GM23338 (cell line): ENCODE results near the gene PSORS1C2. TPM values are rescaled to one million over a fixed set of nuclear protein-coding genes. Genes with fewer than 3 reads are reported as not detected.

Source experiments
- ATAC-seq: fragments of 200-7000 bp; cut with Tn5 transposase; 3 replicates; pipeline ENCODE4 v1.9.1; 2020
- DNase-seq: peaks from one replicate; pipeline ENCODE4 v3.0.0-alpha.2; 2015; ENCODE audit warnings: low spot score
- H2AFZ ChIP-seq: fragments of 200-600 bp; sonication (generic); 2 replicates; pipeline ENCODE4 v1.8.0; 2016; ENCODE audit warnings: antibody characterized with exemption, mild to moderate bottlenecking, moderate library complexity
- H3F3A ChIP-seq: fragments of 200-600 bp; sonication (generic); replicated peaks from 2 replicates; pipeline ENCODE4 v1.8.0; 2017; ENCODE audit warnings: antibody characterized with exemption, mixed run types, low read depth
- H3K27ac ChIP-seq: fragments of 200-600 bp; sonication (generic); 2 replicates; pipeline ENCODE4 v1.6.1; 2016; ENCODE audit warnings: low read depth
- H3K27me3 ChIP-seq: fragments of 200-600 bp; sonication (generic); 2 replicates; pipeline ENCODE4 v1.8.0; 2016; ENCODE audit warnings: mild to moderate bottlenecking, mixed run types, moderate library complexity; ENCODE audit not compliant: insufficient read depth
- H3K36me3 ChIP-seq: fragments of 200-600 bp; sonication (generic); 2 replicates; pipeline ENCODE4 v1.8.0; 2016; ENCODE audit warnings: mild to moderate bottlenecking; ENCODE audit not compliant: insufficient read depth
- H3K4me1 ChIP-seq: fragments of 200-600 bp; sonication (generic); 2 replicates; pipeline ENCODE4 v1.8.0; 2016; ENCODE audit warnings: mild to moderate bottlenecking, moderate library complexity; ENCODE audit not compliant: insufficient read depth
- H3K4me2 ChIP-seq: fragments of 200-600 bp; sonication (generic); 2 replicates; pipeline ENCODE4 v1.7.1; 2017; ENCODE audit warnings: mixed run types
- H3K4me3 ChIP-seq: fragments of 200-600 bp; sonication (generic); 2 replicates; pipeline ENCODE4 v1.6.1; 2016; ENCODE audit warnings: mixed run types
- H3K79me2 ChIP-seq: fragments of 200-600 bp; sonication (generic); replicated peaks from 2 replicates; pipeline ENCODE4 v1.8.0; 2017; ENCODE audit warnings: mild to moderate bottlenecking; ENCODE audit not compliant: insufficient read depth
- H3K9me2 ChIP-seq: fragments of 200-600 bp; sonication (generic); 2 replicates; pipeline ENCODE4 v1.8.0; 2017; ENCODE audit not compliant: insufficient read depth
- H4K20me1 ChIP-seq: fragments of 200-600 bp; sonication (generic); replicated peaks from 2 replicates; pipeline ENCODE4 v1.8.0; 2017; ENCODE audit warnings: mild to moderate bottlenecking; ENCODE audit not compliant: insufficient read depth
- H3K27ac Mint-ChIP-seq: 2 replicates; pipeline ENCODE4 v1.8.0; 2020; ENCODE audit warnings: inconsistent platforms, mild to moderate bottlenecking, moderate library complexity, mixed read lengths
- H3K27me3 Mint-ChIP-seq: 3 replicates; pipeline ENCODE4 v1.8.0; 2022; ENCODE audit warnings: low read depth, mild to moderate bottlenecking, moderate library complexity, mixed read lengths, inconsistent platforms; ENCODE audit not compliant: insufficient read depth, poor library complexity
- H3K36me3 Mint-ChIP-seq: 3 replicates; pipeline ENCODE4 v1.8.0; 2021; ENCODE audit warnings: low read depth, mild to moderate bottlenecking, inconsistent platforms, moderate library complexity, mixed read lengths
- H3K4me1 Mint-ChIP-seq: 3 replicates; pipeline ENCODE4 v1.8.0; 2020; ENCODE audit warnings: mild to moderate bottlenecking, inconsistent platforms, mixed read lengths
- H3K4me3 Mint-ChIP-seq: 3 replicates; pipeline ENCODE4 v1.8.0; 2021; ENCODE audit warnings: moderate library complexity, mild to moderate bottlenecking, inconsistent platforms, mixed read lengths
- H3K9me3 Mint-ChIP-seq: 3 replicates; pipeline ENCODE4 v1.8.0; 2020; ENCODE audit warnings: moderate library complexity, mild to moderate bottlenecking, inconsistent platforms, mixed read lengths
- CREB1 ChIP-seq: fragments of 250-450 bp; sonication (Bioruptor Pico); IDR thresholded peaks from 2 replicates; pipeline ENCODE4 v1.5.0; 2020; ENCODE audit warnings: low read depth, mild to moderate bottlenecking, moderate library complexity
- ETS1 ChIP-seq: IDR thresholded peaks from 2 replicates; pipeline ENCODE4 v1.6.1; 2016; ENCODE audit warnings: antibody characterized with exemption
- EZH2 ChIP-seq: fragments of 200-600 bp; sonication (generic); IDR thresholded peaks from one replicate; pipeline ENCODE4 v1.8.0; 2017; ENCODE audit warnings: antibody characterized with exemption, mild to moderate bottlenecking, low read depth; ENCODE audit not compliant: unreplicated experiment
- JUNB ChIP-seq: IDR thresholded peaks from one replicate; pipeline ENCODE4 v1.6.1; 2016; ENCODE audit warnings: antibody characterized with exemption; ENCODE audit not compliant: unreplicated experiment
- POLR2AphosphoS5 ChIP-seq: IDR thresholded peaks from 2 replicates; pipeline ENCODE4 v1.6.1; 2016; ENCODE audit warnings: antibody characterized with exemption, low read depth
- STAT1 ChIP-seq: IDR thresholded peaks from one replicate; pipeline ENCODE4 v1.6.1; 2016; ENCODE audit warnings: antibody characterized with exemption; ENCODE audit not compliant: unreplicated experiment
- ZNF114 ChIP-seq: fragments of 250-450 bp; sonication (Bioruptor Pico); IDR thresholded peaks from 2 replicates; pipeline ENCODE4 v1.5.0; 2020; ENCODE audit warnings: mild to moderate bottlenecking, moderate library complexity
- ZNF331 ChIP-seq: fragments of 250-450 bp; sonication (Bioruptor Pico); IDR thresholded peaks from 2 replicates; pipeline ENCODE4 v1.5.0; 2020; ENCODE audit warnings: low read depth, mild to moderate bottlenecking, moderate library complexity
- polyA plus RNA-seq: library from polyadenylated mRNA; unstranded; fragments of >200 nt; fragmentation: Nextera tagmentation; extraction: Ambion mirVana; gene quantifications from 2 replicates; pipeline ENCODE4 v1.2.1, GENCODE V29; 2016
- total RNA-seq: library from RNA; depleted of rRNA; stranded (reverse); fragments of >200 nt; shearing (Covaris generic); gene quantifications from 2 replicates; pipeline ENCODE4 v1.2.3, GENCODE V29; 2014
- TF ChIP-seq, protein P1 (sequence below), 2 experiments: fragments of 200-600 bp in 1 of 2; sonication (generic) in 1 of 2; conservative IDR thresholded peaks; 2 replicates each; pipeline versions ENCODE4 v1.5.1 to v1.6.1; 2016 to 2017; ENCODE audit warnings: antibody characterized with exemption in 2 of 2, low read depth in 2 of 2, mild to moderate bottlenecking in 2 of 2, moderate library complexity in 1 of 2

Gene PSORS1C2
- total and polyA plus RNA-seq, 2 experiments from 2014 or later, result 0.47 TPM; not detected in 1

DNA sequence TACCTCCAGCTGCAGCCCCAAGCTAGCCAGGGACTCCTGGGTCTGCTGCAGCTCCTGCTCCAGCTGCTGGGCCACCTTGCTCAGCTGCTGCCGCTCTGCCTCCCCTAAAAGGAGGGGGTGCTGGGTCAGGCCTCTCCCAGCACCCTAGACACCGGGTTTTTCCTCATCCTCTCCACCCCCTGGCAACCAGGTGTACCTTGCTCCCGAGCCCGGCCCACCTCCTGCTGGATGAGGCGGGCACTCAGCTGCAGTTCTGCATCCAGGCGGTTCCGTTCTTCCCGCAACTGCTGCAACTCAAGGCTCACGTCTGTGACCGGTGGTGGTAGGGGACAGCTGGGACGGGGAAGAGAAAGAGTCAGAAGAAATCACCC, 6.1 kb upstream of the PSORS1C2 start:
- Histone ChIP-seq H3K9me2 (no peaks in the 10 kb centered on the region), H2AFZ (no peak overlapping the region), H3K4me3 (no peak overlapping the region), H3K27ac (no peak overlapping the region), H3K4me1 (no peaks in the 10 kb centered on the region; the same call in 1 of the 2 replicates), H4K20me1 (no peaks in the 10 kb centered on the region), H3K79me2 (no peaks in the 10 kb centered on the region), H3K27me3 (no peaks in the 10 kb centered on the region), H3F3A (no peaks in the 10 kb centered on the region), H3K4me2 (no peak overlapping the region), H3K36me3 (peaks cover 7% of the 10 kb centered on the region)
- ATAC-seq (no peak), DNase-seq (no peak)
- no peak for TF ChIP-seq ZNF331 (CRISPR knock-in tag)
- peaks cover 10% of the 10 kb centered on the region for H3K27me3 Mint-ChIP-seq
- H3K27ac Mint-ChIP-seq, result no peak overlapping the region
- H3K36me3 Mint-ChIP-seq, result peaks cover 42% of the 10 kb centered on the region
- peaks cover 22% of the 10 kb centered on the region for H3K4me1 Mint-ChIP-seq
- H3K9me3 Mint-ChIP-seq, result peaks cover 1% of the 10 kb centered on the region; the same call in 1 of the 3 replicates
- H3K4me3 Mint-ChIP-seq, result no peak overlapping the region

DNA sequence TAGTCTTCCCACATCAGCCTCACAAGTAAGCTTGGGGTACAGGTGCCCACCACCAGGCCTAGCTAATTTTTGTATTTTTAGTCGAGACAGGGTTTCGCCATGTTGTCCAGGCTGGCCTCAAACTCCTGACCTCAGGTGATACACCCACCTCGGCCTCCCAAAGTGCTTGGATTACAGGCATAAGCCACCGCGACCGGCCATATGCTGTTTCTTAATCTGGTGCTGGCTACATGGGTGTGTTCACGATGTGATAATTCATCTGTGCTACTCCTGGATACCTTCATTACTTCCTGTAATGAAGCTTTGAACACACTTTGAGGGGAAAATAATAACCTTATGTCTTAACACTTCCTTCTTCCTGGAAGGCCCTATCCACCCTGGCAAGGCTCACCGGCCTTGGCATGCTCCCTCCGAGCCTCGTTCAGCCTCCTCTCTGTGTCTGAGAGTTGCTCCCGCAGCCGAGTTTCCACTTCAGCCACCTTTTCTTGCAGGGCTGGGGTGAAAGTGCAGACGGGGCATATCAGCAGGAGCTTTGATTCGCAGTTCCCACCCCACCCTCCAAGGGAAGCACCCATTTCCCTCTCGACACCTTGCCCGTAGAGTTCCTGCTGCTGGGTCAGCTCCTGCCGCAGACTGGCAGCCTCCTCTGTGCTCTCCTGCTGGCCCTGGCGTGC, 5.6 kb upstream of the PSORS1C2 start:
- no peak overlapping the region for H3K27ac Mint-ChIP-seq
- TF ChIP-seq, protein P1, sequence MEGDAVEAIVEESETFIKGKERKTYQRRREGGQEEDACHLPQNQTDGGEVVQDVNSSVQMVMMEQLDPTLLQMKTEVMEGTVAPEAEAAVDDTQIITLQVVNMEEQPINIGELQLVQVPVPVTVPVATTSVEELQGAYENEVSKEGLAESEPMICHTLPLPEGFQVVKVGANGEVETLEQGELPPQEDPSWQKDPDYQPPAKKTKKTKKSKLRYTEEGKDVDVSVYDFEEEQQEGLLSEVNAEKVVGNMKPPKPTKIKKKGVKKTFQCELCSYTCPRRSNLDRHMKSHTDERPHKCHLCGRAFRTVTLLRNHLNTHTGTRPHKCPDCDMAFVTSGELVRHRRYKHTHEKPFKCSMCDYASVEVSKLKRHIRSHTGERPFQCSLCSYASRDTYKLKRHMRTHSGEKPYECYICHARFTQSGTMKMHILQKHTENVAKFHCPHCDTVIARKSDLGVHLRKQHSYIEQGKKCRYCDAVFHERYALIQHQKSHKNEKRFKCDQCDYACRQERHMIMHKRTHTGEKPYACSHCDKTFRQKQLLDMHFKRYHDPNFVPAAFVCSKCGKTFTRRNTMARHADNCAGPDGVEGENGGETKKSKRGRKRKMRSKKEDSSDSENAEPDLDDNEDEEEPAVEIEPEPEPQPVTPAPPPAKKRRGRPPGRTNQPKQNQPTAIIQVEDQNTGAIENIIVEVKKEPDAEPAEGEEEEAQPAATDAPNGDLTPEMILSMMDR (conservative IDR thresholded peaks at IDR 0.05; ENCODE audit: low read depth in 2 of 2), result no peak
- TF ChIP-seq EZH2, result no peak
- no peak for TF ChIP-seq STAT1
- TF ChIP-seq JUNB, result no peak
- no peak for TF ChIP-seq ZNF114 (CRISPR knock-in tag)
- no peak for TF ChIP-seq POLR2AphosphoS5
- TF ChIP-seq ETS1, result no peak
- TF ChIP-seq CREB1, result no peak
- no peak overlapping the region; the same call in 2 of the 3 replicates for H3K4me3 Mint-ChIP-seq
- Histone ChIP-seq H3K4me3 (no peak overlapping the region), H3K4me1 (peaks cover under 1% of the 10 kb centered on the region; the same call in 1 of the 2 replicates), H3K36me3 (peaks cover 7% of the 10 kb centered on the region), H3K27me3 (no peaks in the 10 kb centered on the region), H3F3A (no peaks in the 10 kb centered on the region), H2AFZ (no peak overlapping the region), H3K9me2 (no peaks in the 10 kb centered on the region), H4K20me1 (no peaks in the 10 kb centered on the region), H3K27ac (no peak overlapping the region), H3K79me2 (no peaks in the 10 kb centered on the region), H3K4me2 (no peak overlapping the region)
- H3K4me1 Mint-ChIP-seq, result peaks cover 27% of the 10 kb centered on the region
- ATAC-seq, result no peak
- H3K27me3 Mint-ChIP-seq, result peaks cover 14% of the 10 kb centered on the region
- no peak for DNase-seq
- H3K36me3 Mint-ChIP-seq, result peaks cover 39% of the 10 kb centered on the region
- peaks cover 4% of the 10 kb centered on the region; the same call in 1 of the 3 replicates for H3K9me3 Mint-ChIP-seq
